ENCODE results near the gene SPDYE1. TPM values are rescaled to one million over a fixed set of nuclear protein-coding genes. Genes with fewer than 3 reads are reported as not detected.

The SPDYE1 gene
- total RNA-seq, 1 experiment from 2014 or later: not detected

GRCh38 chr7:44048031-44048795, 50.5 kb downstream of the SPDYE1 start (continued):
- TF ChIP-seq STAT6 (CRISPR knock-in tag; conservative IDR thresholded peaks at IDR 0.05; ENCODE audit: low read depth) (no peak), AR (CRISPR knock-in tag; IDR thresholded peaks at IDR 0.05) (no peak), ZNF219 (CRISPR knock-in tag; IDR thresholded peaks at IDR 0.05; ENCODE audit: borderline replicate concordance) (no peak)

GRCh38 chr7:44050121-44050914, 52.6 kb downstream of the SPDYE1 start:
- no peak overlapping the region for H3K27ac Mint-ChIP-seq
- H3K9me3 Mint-ChIP-seq: no peaks in the 10 kb centered on the region
- ATAC-seq: no peak
- no peaks in the 10 kb centered on the region for H3K27me3 Mint-ChIP-seq (ENCODE audit: low read depth)
- CTCF ChIA-PET: interaction anchor here (0.6 kb wide), 1 partner anchor 11 kb away, joined by 4 read pairs; no protein-coding TSS in a partner anchor
- DNase-seq (ENCODE audit: low spot score): no peak
- H3K4me1 Mint-ChIP-seq: peaks cover 5% of the 10 kb centered on the region
- POLR2A ChIA-PET: no interaction called here
- H3K4me3 Mint-ChIP-seq: no peak overlapping the region
- no peak for TF ChIP-seq PRRX2 (CRISPR knock-in tag; IDR thresholded peaks at IDR 0.05)
- TF ChIP-seq ZNF425 (CRISPR knock-in tag; conservative IDR thresholded peaks at IDR 0.05): no peak
- TF ChIP-seq OVOL2 (CRISPR knock-in tag; IDR thresholded peaks at IDR 0.05; ENCODE audit: borderline replicate concordance): no peak
- TF ChIP-seq ETV6 (CRISPR knock-in tag; IDR thresholded peaks at IDR 0.05): no peak
- TF ChIP-seq FOXK1 (CRISPR knock-in tag; IDR thresholded peaks at IDR 0.05): no peak
- no peak for TF ChIP-seq GRHL2 (CRISPR knock-in tag; IDR thresholded peaks at IDR 0.05; ENCODE audit: insufficient replicate concordance, severe bottlenecking)
- peaks cover 31% of the 10 kb centered on the region for H3K36me3 Mint-ChIP-seq

GRCh38 chr7:44050915-44051560, 53.3 kb downstream of the SPDYE1 start:
- Mint-ChIP-seq H3K4me3 (no peak overlapping the region), H3K9me3 (no peaks in the 10 kb centered on the region), H3K27me3 (ENCODE audit: low read depth) (no peaks in the 10 kb centered on the region), H3K4me1 (no peaks in the 10 kb centered on the region), H3K27ac (no peak overlapping the region), H3K36me3 (peaks cover 33% of the 10 kb centered on the region)
- ChIA-PET CTCF (no interaction called here), POLR2A (no interaction called here)
- no peak for DNase-seq (ENCODE audit: low spot score)
- ATAC-seq: no peak
- no peak for TF ChIP-seq RELA (CRISPR knock-in tag; IDR thresholded peaks at IDR 0.05; ENCODE audit: borderline replicate concordance)
- TF ChIP-seq ZMAT4 (CRISPR knock-in tag; IDR thresholded peaks at IDR 0.05): no peak
- TF ChIP-seq ARID4B (CRISPR knock-in tag; IDR thresholded peaks at IDR 0.05; ENCODE audit: borderline replicate concordance): no peak
- TF ChIP-seq ZBTB43 (CRISPR knock-in tag; IDR thresholded peaks at IDR 0.05): no peak
- no peak for TF ChIP-seq HMGA2 (CRISPR knock-in tag; IDR thresholded peaks at IDR 0.05)
- no peak for TF ChIP-seq TCF7 (CRISPR knock-in tag; IDR thresholded peaks at IDR 0.05; ENCODE audit: low read depth)
- TF ChIP-seq FOXK1 (CRISPR knock-in tag; IDR thresholded peaks at IDR 0.05): no peak
